Panc1 (cell line): ENCODE measurements around the gene NOP53.
"Not testable (repeated sequence)": the region's sequence is repeated elsewhere in the genome, so short reads cannot be mapped to it uniquely, and the experiment has no call there.

Source experiments
- CTCF ChIP-seq: fragments of 450-650 bp; IDR thresholded peaks from 2 replicates; pipeline ENCODE4 v1.5.1; 2017; ENCODE audit warnings: mild to moderate bottlenecking
- TCF7L2 ChIP-seq: IDR thresholded peaks from 2 replicates; pipeline ENCODE4 v1.6.1; 2011; ENCODE audit warnings: mild to moderate bottlenecking, low read depth, low read length, inconsistent platforms

- TF ChIP-seq CTCF, TCF7L2: not testable (repeated sequence)
These were observed 30.5 kb upstream of the NOP53 start for GRCh38 chr19:47714855-47715254.
